HepG2 (cell line): ENCODE results near the gene SNAI1. TPM values are rescaled to one million over a fixed set of nuclear protein-coding genes. Genes with fewer than 3 reads are reported as not detected.

Experiments
- ATAC-seq: fragments of 200-7000 bp; cut with Tn5 transposase; 3 replicates; pipeline ENCODE4 v1.9.1; 2020; ENCODE audit warnings: mild to moderate bottlenecking, moderate library complexity
- BruUV-seq: library from RNA; stranded (reverse); fragments of 400-500 nt; replicated peaks from 2 replicates; lab custom pipeline; 2021; lab: Mats Ljungman, UMichigan
- CTCF ChIA-PET: fragments of 300-600 bp; formaldehyde crosslinking; extraction: SDS; loops from one replicate; lab custom pipeline; 2021; ENCODE audit warnings: low total read pairs, inconsistent platforms, low intra/inter-chr PET ratio; lab: Yijun Ruan, JAX
- POLR2A ChIA-PET: fragments of 350-600 bp; sonication (Branson Sonifier 250); formaldehyde crosslinking; loops from one replicate; lab custom pipeline; 2020; ENCODE audit warnings: antibody characterized with exemption, inconsistent platforms; lab: Yijun Ruan, JAX
- DNase-seq: peaks from one replicate; pipeline ENCODE4 v3.0.0-alpha.2; 2015; ENCODE audit warnings: low spot score
- FAIRE-seq: peaks from 3 replicates; lab custom pipeline; 2011; peaks lifted over from hg19 to GRCh38; lab: Jason Lieb, UNC
- H2AFZ ChIP-seq: one replicate; pipeline ENCODE4 v1.6.1; 2011; ENCODE audit warnings: low read length, inconsistent platforms
- H3K27ac ChIP-seq: fragments of 300-600 bp; 3 replicates; pipeline ENCODE4 v1.8.0; 2011; ENCODE audit warnings: mixed run types, mild to moderate bottlenecking, mixed read lengths, low read length, inconsistent platforms; ENCODE audit not compliant: insufficient read depth; ENCODE audit errors: extremely low read length
- H3K27me3 ChIP-seq, 2 experiments: fragments of 200-600 bp in 1 of 2; 2 replicates in 1 of 2; 3 replicates in 1 of 2; pipeline versions ENCODE4 v1.6.0 to v1.8.0; 2011; ENCODE audit warnings: low read length in 2 of 2, mild to moderate bottlenecking in 2 of 2, moderate library complexity in 2 of 2, inconsistent platforms in 1 of 2; ENCODE audit not compliant: insufficient read depth in 2 of 2, control insufficient read depth in 1 of 2
- H3K36me3 ChIP-seq, 2 experiments: fragments of 200-600 bp in 1 of 2; replicated peaks in 1 of 2; 2 replicates in 1 of 2; 3 replicates in 1 of 2; pipeline versions ENCODE4 v1.5.1 to v1.8.0; 2011; ENCODE audit warnings: low read length in 2 of 2, inconsistent platforms in 1 of 2; ENCODE audit not compliant: insufficient read depth in 2 of 2, control insufficient read depth in 1 of 2
- H3K4me1 ChIP-seq: 2 replicates; pipeline ENCODE4 v1.5.1; 2012; ENCODE audit warnings: low read length, inconsistent platforms; ENCODE audit not compliant: insufficient read depth
- H3K4me2 ChIP-seq: 2 replicates; pipeline ENCODE4 v1.6.0; 2011; ENCODE audit warnings: low read depth, low read length, inconsistent platforms
- H3K4me3 ChIP-seq, 3 experiments: fragments of 200-600 bp in 1 of 3; sonication (generic), shearing (Covaris generic) in 1 of 3; replicated peaks in 1 of 3; 2 replicates each; pipeline ENCODE4 v1.5.1; 2011 to 2016; ENCODE audit warnings: low read length in 3 of 3, inconsistent platforms in 2 of 3, low read depth in 2 of 3, mild to moderate bottlenecking in 2 of 3, control low read depth in 1 of 3, mixed read lengths in 1 of 3; ENCODE audit not compliant: insufficient read depth in 1 of 3
- H3K79me2 ChIP-seq: one replicate; pipeline ENCODE4 v1.6.1; 2011; ENCODE audit warnings: low read length, inconsistent platforms; ENCODE audit not compliant: insufficient read depth
- H3K9ac ChIP-seq: 2 replicates; pipeline ENCODE4 v1.6.0; 2011; ENCODE audit warnings: mild to moderate bottlenecking, low read depth, low read length, inconsistent platforms; ENCODE audit not compliant: insufficient read depth
- H3K9me3 ChIP-seq: 2 replicates; pipeline ENCODE4 v1.5.1; 2012; ENCODE audit warnings: mild to moderate bottlenecking, low read length
- H4K20me1 ChIP-seq: 2 replicates; pipeline ENCODE4 v1.6.0; 2011; ENCODE audit warnings: inconsistent platforms, mild to moderate bottlenecking, low read length, moderate library complexity; ENCODE audit not compliant: insufficient read depth
- ARHGAP35 ChIP-seq: sonication (generic); formaldehyde crosslinking; IDR thresholded peaks from 2 replicates; pipeline ENCODE4 v1.9.0; 2022; ENCODE audit warnings: mild to moderate bottlenecking, inconsistent platforms, moderate library complexity, missing genetic modification reagents, borderline replicate concordance
- EED ChIP-seq: sonication (generic); formaldehyde crosslinking; IDR thresholded peaks from 2 replicates; pipeline ENCODE4 v1.5.0; 2020; ENCODE audit warnings: mild to moderate bottlenecking, missing genetic modification reagents
- ELF1 ChIP-seq: sonication (generic); formaldehyde crosslinking; IDR thresholded peaks from 2 replicates; pipeline ENCODE4 v1.4.0; 2020; ENCODE audit warnings: missing genetic modification reagents
- HES4 ChIP-seq: sonication (generic); formaldehyde crosslinking; IDR thresholded peaks from 2 replicates; pipeline ENCODE4 v1.9.0; 2021; ENCODE audit warnings: mild to moderate bottlenecking, missing genetic modification reagents, borderline replicate concordance
- HHEX ChIP-seq: IDR thresholded peaks from 2 replicates; pipeline ENCODE4 v1.6.1; 2016; ENCODE audit warnings: control low read depth
- HIVEP1 ChIP-seq: sonication (generic); formaldehyde crosslinking; IDR thresholded peaks from 2 replicates; pipeline ENCODE4 v1.4.0; 2020; ENCODE audit warnings: mild to moderate bottlenecking, missing genetic modification reagents
- KLF6 ChIP-seq: IDR thresholded peaks from 2 replicates; pipeline ENCODE4 v1.8.0; 2016; ENCODE audit warnings: missing biosample characterization, missing genetic modification reagents
- MTA1 ChIP-seq: sonication (generic); formaldehyde crosslinking; IDR thresholded peaks from 2 replicates; pipeline ENCODE4 v1.4.0; 2020; ENCODE audit warnings: missing genetic modification reagents, mild to moderate bottlenecking, borderline replicate concordance
- NFKB2 ChIP-seq: sonication (generic); formaldehyde crosslinking; IDR thresholded peaks from 2 replicates; pipeline ENCODE4 v1.4.0; 2020; ENCODE audit warnings: missing genetic modification reagents, borderline replicate concordance
- NRL ChIP-seq: sonication (generic); formaldehyde crosslinking; IDR thresholded peaks from 2 replicates; pipeline ENCODE4 v1.5.0; 2020; ENCODE audit warnings: missing genetic modification reagents, mild to moderate bottlenecking, moderate library complexity, borderline replicate concordance
- PCBP1 ChIP-seq: fragments of 200-400 bp; formaldehyde crosslinking; IDR thresholded peaks from 2 replicates; pipeline ENCODE4 v1.6.1; 2017; ENCODE audit warnings: mild to moderate bottlenecking, low read depth, low read length, borderline replicate concordance
- TBX3 ChIP-seq: fragments of 450-650 bp; IDR thresholded peaks from 2 replicates; pipeline ENCODE4 v1.6.1; 2017; ENCODE audit warnings: antibody characterized with exemption, mild to moderate bottlenecking, inconsistent platforms, borderline replicate concordance
- TRIM24 ChIP-seq: sonication (generic); formaldehyde crosslinking; IDR thresholded peaks from 2 replicates; pipeline ENCODE4 v1.8.0; 2022; ENCODE audit warnings: mild to moderate bottlenecking, missing genetic modification reagents
- ZNF687 ChIP-seq: sonication (generic); formaldehyde crosslinking; IDR thresholded peaks from 2 replicates; pipeline ENCODE4 v1.5.1; 2020; ENCODE audit warnings: mild to moderate bottlenecking, missing genetic modification reagents, moderate library complexity
- WGBS: methylation state at CpG from one replicate; pipeline ENCODE4 v1.1.6; 2017; ENCODE audit warnings: low lambda C conversion rate; 5-methylcytosine and 5-hydroxymethylcytosine counted together
- in situ Hi-C: cut with HindIII; loops from 2 replicates; pipeline ENCODE4 v1.10.0; 2017; ENCODE audit warnings: low pct_unique_long_range_greater_than_20kb; ENCODE audit not compliant: extremely low pct_ligation_motif_present
- intact Hi-C: fragments of 100-400 bp; cut with micrococcal nuclease; formaldehyde crosslinking; loops from one replicate; pipeline ENCODE4 v1.10.0; 2022; ENCODE audit not compliant: unreplicated experiment
- polyA plus RNA-seq, 8 experiments: library from polyadenylated mRNA; depleted of rRNA in 3 of 8; stranded (reverse) in 7 of 8; unstranded in 1 of 8; fragments of >200 nt; fragmentation: Illumina TruSeq in 4 of 8; extraction: Trizol in 4 of 8; gene quantifications; 2 replicates each; pipeline versions ENCODE4 v1.2.1 to v1.2.3, GENCODE V29; 2011 to 2016; ENCODE audit warnings: low read depth in 4 of 8, missing spikeins in 1 of 8, mixed read lengths in 1 of 8; ENCODE audit not compliant: insufficient read depth in 1 of 8
- total RNA-seq, 5 experiments: library from RNA; depleted of rRNA; stranded (reverse); fragments of >200 nt; fragmentation: Illumina TruSeq; extraction: Trizol; gene quantifications; 2 replicates each; pipeline ENCODE4 v1.2.3, GENCODE V29; 2016; ENCODE audit warnings: low read depth in 1 of 5

Gene SNAI1
- total and polyA plus RNA-seq, 2 of the 13 experiments (the other 11 are each of a cell fraction or from before 2014, with no cell fraction given): 1.3 to 1.4 TPM

- TF ChIP-seq ELF1 (CRISPR knock-in tag): peak; percentile 27; the same call in 1 of the 2 replicates
- TF ChIP-seq PCBP1: peak; percentile 74; the same call in 1 of the 2 replicates
- peak; percentile 63; the same call in 1 of the 2 replicates for TF ChIP-seq HIVEP1
These were observed 505 bp downstream of the SNAI1 start (continued) for GRCh38 chr20:49983123-49983847.

GRCh38 chr20:49983848-49984408 is 1.1 kb downstream of the SNAI1 start:
- in situ Hi-C loops (loop anchor here (5.0 kb wide), 2 partner anchors 93 to 188 kb away; no protein-coding TSS in a partner anchor), intact Hi-C loops (loop anchor here (5.0 kb wide), 1 partner anchor 48 kb away; no protein-coding TSS in a partner anchor)
- Histone ChIP-seq H3K4me3 (peak overlapping the region in 1 of 3 experiments; percentile 93; a peak in 1 of 6 replicates), H3K27ac (no peak overlapping the region), H3K79me2 (no peaks in the 10 kb centered on the region), H3K4me2 (peak overlapping the region; percentile 100), H3K9me3 (no peaks in the 10 kb centered on the region), H2AFZ (no peak overlapping the region), H4K20me1 (no peaks in the 10 kb centered on the region), H3K4me1 (peaks cover 70% of the 10 kb centered on the region), H3K9ac (no peak overlapping the region), H3K27me3 (peaks cover 5 to 29% of the 10 kb centered on the region in 2 experiments), H3K36me3 (no peaks in the 10 kb centered on the region; a peak in 2 of 5 replicates)
- BruUV-seq: no TSS peak
- ChIA-PET POLR2A (interaction anchor here (0.8 to 6.8 kb wide), 3 partner anchors 29 to 87 kb away, joined by 3 to 58 read pairs (median 3); no protein-coding TSS in a partner anchor), CTCF (interaction anchor here (8.4 kb wide), 1 partner anchor 87 kb away, joined by 163 read pairs; no protein-coding TSS in a partner anchor)
- ATAC-seq: no peak
- 93% methylated on average over 18 of the region's 18 CpGs for WGBS
- no peak for FAIRE-seq
- DNase-seq: no peak
- TF ChIP-seq HHEX (CRISPR knock-in tag): peak; percentile 40; the same call in 1 of the 2 replicates
- no peak for TF ChIP-seq EED (CRISPR knock-in tag)
- TF ChIP-seq ZNF687 (CRISPR knock-in tag): peak; percentile 26
- no peak for TF ChIP-seq TBX3
- TF ChIP-seq HES4 (CRISPR knock-in tag): 0 out of 2 replicates have a peak, but pooled peaks have one; percentile 33
- 0 out of 2 replicates have a peak, but pooled peaks have one; percentile 24 for TF ChIP-seq TRIM24 (CRISPR knock-in tag)
- no peak for TF ChIP-seq KLF6 (CRISPR knock-in tag)
- peak; percentile 74; the same call in 1 of the 2 replicates for TF ChIP-seq NRL (CRISPR knock-in tag)
- no peak; the same call in 1 of the 2 replicates for TF ChIP-seq MTA1
- TF ChIP-seq ARHGAP35 (CRISPR knock-in tag): peak; percentile 46; the same call in 1 of the 2 replicates
- peak; percentile 22; the same call in 1 of the 2 replicates for TF ChIP-seq NFKB2 (CRISPR knock-in tag)
